Thoracic aorta (tissue), 2 donors: ENCODE measurements around the gene GM2A. TPM values are rescaled to one million over a fixed set of nuclear protein-coding genes. Genes with fewer than 3 reads are reported as not detected.

Experiments
- ATAC-seq: fragments of 150-250 bp; one replicate; pipeline ENCODE4 v1.8.0; 2017; ENCODE audit warnings: low read depth; ENCODE audit not compliant: insufficient number of reproducible peaks, low FRiP score
- DNase-seq: peaks from one replicate; pipeline ENCODE4 v3.0.0-alpha.2; 2020; ENCODE audit warnings: low spot score
- H3K27ac ChIP-seq, 2 donors: fragments of 200-600 bp; sonication (generic); 1 replicate in 1 of 2; 2 replicates in 1 of 2; pipeline ENCODE4 v1.5.1; 2016; ENCODE audit warnings: mild to moderate bottlenecking in 2 of 2, moderate library complexity in 2 of 2
- H3K27me3 ChIP-seq: fragments of 200-600 bp; sonication (generic); replicated peaks from 2 replicates; pipeline ENCODE4 v1.6.0; 2016; ENCODE audit warnings: mild to moderate bottlenecking; ENCODE audit not compliant: insufficient read depth
- H3K36me3 ChIP-seq: fragments of 200-600 bp; sonication (generic); one replicate; pipeline ENCODE4 v1.5.1; 2016
- H3K4me1 ChIP-seq, 2 donors: fragments of 200-600 bp; sonication (generic); 1 replicate in 1 of 2; 2 replicates in 1 of 2; pipeline versions ENCODE4 v1.5.1 to v1.6.0; 2016; ENCODE audit warnings: low read depth in 2 of 2, mild to moderate bottlenecking in 1 of 2; ENCODE audit not compliant: control insufficient read depth in 1 of 2
- H3K4me3 ChIP-seq: fragments of 200-600 bp; sonication (generic); 2 replicates; pipeline ENCODE4 v1.5.1; 2016; ENCODE audit warnings: mild to moderate bottlenecking
- H3K9me3 ChIP-seq: fragments of 200-600 bp; sonication (generic); 2 replicates; pipeline ENCODE4 v1.5.1; 2016
- CTCF ChIP-seq: fragments of 200-600 bp; sonication (generic); IDR thresholded peaks from one replicate; pipeline ENCODE4 v1.5.1; 2019; ENCODE audit warnings: antibody characterized with exemption
- total RNA-seq, 2 donors: library from RNA; depleted of rRNA; stranded (reverse); fragments of >200 nt; gene quantifications; one replicate each; pipeline versions ENCODE4 v1.1.0 to v1.2.3, GENCODE V29; 2016

GM2A gene
- total RNA-seq, 2 donors from 2014 or later, result 26.1 to 32.1 TPM

GRCh38 chr5:151295138-151295537 is 42.2 kb downstream of the GM2A start:
- ATAC-seq (no peak), DNase-seq (no peak)
- H3K27ac ChIP-seq, result no peak overlapping the region
- no peaks in the 10 kb centered on the region for H3K36me3 ChIP-seq
- H3K4me3 ChIP-seq, result no peak overlapping the region
- no peaks in the 10 kb centered on the region for H3K4me1 ChIP-seq
- H3K9me3 ChIP-seq, result no peaks in the 10 kb centered on the region
- no peaks in the 10 kb centered on the region for H3K27me3 ChIP-seq
- no peak for TF ChIP-seq CTCF

- Histone ChIP-seq H3K4me3 (no peak overlapping the region), H3K36me3 (no peaks in the 10 kb centered on the region), H3K27me3 (no peaks in the 10 kb centered on the region), H3K27ac (no peak overlapping the region), H3K9me3 (no peaks in the 10 kb centered on the region), H3K4me1 (no peaks in the 10 kb centered on the region)
- TF ChIP-seq CTCF, result no peak
- no peak for ATAC-seq
- DNase-seq, result no peak
Measured at GRCh38 chr5:151295791-151296477, 42.9 kb downstream of the GM2A start.

GRCh38 chr5:151296478-151296830 is 43.5 kb downstream of the GM2A start:
- TF ChIP-seq CTCF, result no peak
- Histone ChIP-seq H3K36me3 (no peaks in the 10 kb centered on the region), H3K4me1 (no peaks in the 10 kb centered on the region), H3K9me3 (no peaks in the 10 kb centered on the region), H3K4me3 (no peak overlapping the region), H3K27me3 (no peaks in the 10 kb centered on the region), H3K27ac (no peak overlapping the region)
- DNase-seq (no peak), ATAC-seq (no peak)

- Histone ChIP-seq H3K9me3 (no peaks in the 10 kb centered on the region), H3K27me3 (no peaks in the 10 kb centered on the region), H3K36me3 (no peaks in the 10 kb centered on the region), H3K4me1 (no peaks in the 10 kb centered on the region), H3K4me3 (no peak overlapping the region), H3K27ac (no peak overlapping the region)
- ATAC-seq (no peak), DNase-seq (no peak)
- no peak for TF ChIP-seq CTCF
Measured at GRCh38 chr5:151296974-151297373, 44.0 kb downstream of the GM2A start.

GRCh38 chr5:151298063-151298855 is 45.3 kb downstream of the GM2A start:
- no peaks in the 10 kb centered on the region for H3K27me3 ChIP-seq
- no peaks in the 10 kb centered on the region for H3K36me3 ChIP-seq
- DNase-seq (no peak), ATAC-seq (no peak)
- no peak for TF ChIP-seq CTCF
- no peaks in the 10 kb centered on the region for H3K4me1 ChIP-seq
- no peaks in the 10 kb centered on the region for H3K9me3 ChIP-seq
- no peak overlapping the region for H3K27ac ChIP-seq
- H3K4me3 ChIP-seq, result no peak overlapping the region
